Measurements from ENCODE around the gene LHX3. TPM values are rescaled to one million over a fixed set of nuclear protein-coding genes. Genes with fewer than 3 reads are reported as not detected.

Gene LHX3
- total RNA-seq, 1 donor from 2014 or later = not detected

DNA sequence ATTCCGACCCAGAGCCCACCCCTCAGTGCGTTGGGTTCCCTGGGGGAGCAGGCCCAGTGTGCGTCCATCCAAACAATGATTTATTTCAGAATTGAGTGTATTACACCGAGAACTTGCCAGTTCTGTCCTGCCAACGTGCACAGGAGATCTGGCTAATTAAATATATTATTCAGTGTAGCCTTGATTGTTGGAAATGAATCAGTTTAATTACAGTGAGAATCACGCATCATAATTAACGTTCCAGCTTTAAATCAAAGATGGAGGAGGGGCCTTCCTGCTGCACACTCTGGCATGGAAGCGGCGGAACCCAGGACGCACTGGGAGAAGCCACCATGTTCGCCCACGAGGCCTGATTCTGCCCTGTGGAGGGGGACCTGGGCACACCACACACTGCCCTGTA, 55.6 kb downstream of the LHX3 start:
- H3K27me3 Mint-ChIP-seq (ENCODE audit: unreplicated experiment) = no peaks in the 10 kb centered on the region
- no peak overlapping the region for H3K27ac Mint-ChIP-seq (ENCODE audit: unreplicated experiment)
- no peak overlapping the region for H3K4me3 Mint-ChIP-seq (ENCODE audit: unreplicated experiment)
- DNase-seq (ENCODE audit: low spot score) = no peak
- no peaks in the 10 kb centered on the region for H3K36me3 Mint-ChIP-seq (ENCODE audit: low read depth, unreplicated experiment)
- H3K4me1 Mint-ChIP-seq (ENCODE audit: unreplicated experiment) = no peaks in the 10 kb centered on the region
- TF ChIP-seq, protein P1, sequence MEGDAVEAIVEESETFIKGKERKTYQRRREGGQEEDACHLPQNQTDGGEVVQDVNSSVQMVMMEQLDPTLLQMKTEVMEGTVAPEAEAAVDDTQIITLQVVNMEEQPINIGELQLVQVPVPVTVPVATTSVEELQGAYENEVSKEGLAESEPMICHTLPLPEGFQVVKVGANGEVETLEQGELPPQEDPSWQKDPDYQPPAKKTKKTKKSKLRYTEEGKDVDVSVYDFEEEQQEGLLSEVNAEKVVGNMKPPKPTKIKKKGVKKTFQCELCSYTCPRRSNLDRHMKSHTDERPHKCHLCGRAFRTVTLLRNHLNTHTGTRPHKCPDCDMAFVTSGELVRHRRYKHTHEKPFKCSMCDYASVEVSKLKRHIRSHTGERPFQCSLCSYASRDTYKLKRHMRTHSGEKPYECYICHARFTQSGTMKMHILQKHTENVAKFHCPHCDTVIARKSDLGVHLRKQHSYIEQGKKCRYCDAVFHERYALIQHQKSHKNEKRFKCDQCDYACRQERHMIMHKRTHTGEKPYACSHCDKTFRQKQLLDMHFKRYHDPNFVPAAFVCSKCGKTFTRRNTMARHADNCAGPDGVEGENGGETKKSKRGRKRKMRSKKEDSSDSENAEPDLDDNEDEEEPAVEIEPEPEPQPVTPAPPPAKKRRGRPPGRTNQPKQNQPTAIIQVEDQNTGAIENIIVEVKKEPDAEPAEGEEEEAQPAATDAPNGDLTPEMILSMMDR (IDR thresholded peaks at IDR 0.05; ENCODE audit: unreplicated experiment) = no peak
- no peaks in the 10 kb centered on the region for H3K9me3 Mint-ChIP-seq (ENCODE audit: unreplicated experiment)

DNA sequence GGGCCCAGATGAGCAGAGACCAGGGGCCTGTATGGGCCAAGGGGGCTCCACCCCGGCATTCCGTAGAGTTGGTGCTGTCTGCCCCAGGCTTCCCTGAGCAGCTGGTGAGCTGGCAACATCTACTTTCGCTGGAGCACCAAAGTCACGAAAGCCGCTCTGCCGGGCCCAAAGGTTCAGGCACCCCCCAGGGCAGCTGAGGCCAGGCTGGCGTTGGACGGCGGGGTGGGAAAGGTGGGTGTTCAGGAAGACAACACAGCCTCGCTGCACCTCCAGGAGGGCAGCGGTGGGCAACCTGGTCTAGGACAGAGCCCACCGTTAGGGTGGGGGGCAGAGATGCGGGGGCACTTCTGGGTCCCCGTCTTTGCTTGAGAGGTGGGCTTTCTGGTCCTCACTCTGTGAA, 56.2 kb downstream of the LHX3 start:
- TF ChIP-seq, protein P1 (IDR thresholded peaks at IDR 0.05; ENCODE audit: unreplicated experiment) = no peak
- Mint-ChIP-seq H3K4me3 (ENCODE audit: unreplicated experiment) (no peak overlapping the region), H3K36me3 (ENCODE audit: low read depth, unreplicated experiment) (no peaks in the 10 kb centered on the region), H3K9me3 (ENCODE audit: unreplicated experiment) (no peaks in the 10 kb centered on the region), H3K4me1 (ENCODE audit: unreplicated experiment) (no peaks in the 10 kb centered on the region), H3K27ac (ENCODE audit: unreplicated experiment) (no peak overlapping the region), H3K27me3 (ENCODE audit: unreplicated experiment) (no peaks in the 10 kb centered on the region)
- DNase-seq (ENCODE audit: low spot score) = no peak

DNA sequence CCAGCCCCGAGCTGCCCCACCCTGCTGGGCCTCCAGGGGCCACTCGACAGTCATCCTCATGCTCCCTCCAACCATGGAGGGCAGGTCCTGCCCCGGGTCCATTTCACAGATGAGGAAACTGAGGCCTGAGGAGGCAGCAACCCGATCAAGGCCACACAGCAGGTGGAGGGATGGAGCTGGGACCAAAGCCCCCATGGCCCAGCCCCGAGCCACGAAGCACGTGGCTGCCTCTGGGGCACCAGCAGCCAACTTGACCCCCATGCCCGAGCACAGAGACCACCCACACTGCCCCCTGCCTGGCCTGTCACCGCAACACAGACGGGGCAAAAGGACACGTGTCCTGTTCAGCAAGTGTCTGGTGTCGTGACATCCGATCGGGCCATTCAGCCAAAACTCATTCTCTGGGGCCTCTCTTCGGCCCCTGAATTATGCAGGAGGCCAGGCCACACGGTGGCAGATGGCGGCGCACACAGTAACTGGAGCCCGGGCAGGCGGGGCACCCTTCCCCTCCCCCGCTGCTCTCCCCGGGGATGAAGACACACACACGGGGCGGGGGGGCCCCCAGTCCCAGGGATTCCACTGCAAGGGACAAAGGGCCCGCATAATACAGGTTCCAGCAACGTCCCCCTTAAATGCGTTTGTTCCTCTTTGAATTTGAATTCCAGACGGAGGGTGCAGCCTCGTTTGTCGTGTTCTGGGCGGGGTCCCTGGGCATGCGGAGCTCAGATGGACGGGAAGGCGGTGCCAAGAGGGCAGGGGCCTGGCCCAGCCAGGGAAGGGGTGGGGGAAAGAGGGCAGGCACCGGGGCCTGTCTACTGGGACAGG, 56.8 kb downstream of the LHX3 start:
- Mint-ChIP-seq H3K9me3 (ENCODE audit: unreplicated experiment) (no peaks in the 10 kb centered on the region), H3K4me3 (ENCODE audit: unreplicated experiment) (no peak overlapping the region), H3K36me3 (ENCODE audit: low read depth, unreplicated experiment) (no peaks in the 10 kb centered on the region), H3K27ac (ENCODE audit: unreplicated experiment) (no peak overlapping the region), H3K4me1 (ENCODE audit: unreplicated experiment) (no peaks in the 10 kb centered on the region), H3K27me3 (ENCODE audit: unreplicated experiment) (no peaks in the 10 kb centered on the region)
- TF ChIP-seq, protein P1 (IDR thresholded peaks at IDR 0.05; ENCODE audit: unreplicated experiment) = no peak
- DNase-seq (ENCODE audit: low spot score) = no peak

DNA sequence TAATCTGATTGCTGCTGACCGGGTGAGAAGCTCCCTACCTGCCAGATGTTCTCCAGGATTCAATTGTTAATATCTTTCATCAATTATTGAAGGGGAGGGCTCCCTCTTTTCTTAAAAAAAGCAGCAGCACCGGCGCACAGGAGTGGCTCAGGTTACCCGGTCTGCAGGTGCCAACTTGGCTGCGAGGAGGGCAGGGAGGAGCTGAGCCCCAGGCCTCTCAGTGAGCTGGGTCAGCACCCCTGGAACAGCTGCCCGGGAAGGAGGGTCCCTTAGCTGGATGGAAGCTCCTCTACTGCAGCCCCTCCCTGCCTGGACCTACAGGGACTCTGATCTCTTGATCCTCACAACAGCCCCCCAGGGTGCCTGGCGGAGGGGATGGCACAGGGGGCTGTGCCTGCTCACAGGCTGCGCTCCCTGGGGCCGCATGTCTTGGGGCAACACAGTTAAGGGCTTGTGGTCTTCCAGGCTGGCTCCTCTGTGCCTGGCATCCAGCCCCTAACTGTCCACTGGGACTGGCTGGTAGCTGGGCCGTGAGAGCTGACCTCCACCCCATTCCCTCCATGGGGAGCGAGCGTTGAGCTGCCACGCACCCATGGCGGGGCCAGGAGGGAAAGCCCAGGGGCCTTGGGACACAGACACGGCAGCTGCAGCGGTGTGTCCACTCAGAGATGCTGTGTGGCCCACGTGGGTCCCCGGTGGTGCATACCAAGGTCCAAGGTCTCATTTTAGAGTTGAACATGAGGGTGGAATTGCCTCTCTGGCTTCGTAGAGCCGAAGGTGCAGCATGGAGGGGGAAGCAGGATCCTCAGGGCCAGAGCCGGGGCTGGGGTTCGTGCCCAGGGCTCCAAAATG, 57.7 kb downstream of the LHX3 start:
- TF ChIP-seq, protein P1 (IDR thresholded peaks at IDR 0.05; ENCODE audit: unreplicated experiment) = no peak
- Mint-ChIP-seq H3K27ac (ENCODE audit: unreplicated experiment) (no peak overlapping the region), H3K4me1 (ENCODE audit: unreplicated experiment) (no peaks in the 10 kb centered on the region), H3K4me3 (ENCODE audit: unreplicated experiment) (no peak overlapping the region), H3K36me3 (ENCODE audit: low read depth, unreplicated experiment) (no peaks in the 10 kb centered on the region), H3K27me3 (ENCODE audit: unreplicated experiment) (no peaks in the 10 kb centered on the region), H3K9me3 (ENCODE audit: unreplicated experiment) (no peaks in the 10 kb centered on the region)
- DNase-seq (ENCODE audit: low spot score) = no peak

Other genes starting within 250 kb of the LHX3 start
- 46.8 TPM for gene UBAC1, start 243.8 kb downstream of the LHX3 start, total RNA-seq (ENCODE audit: unreplicated experiment)
- gene NACC2, start 109.8 kb downstream of the LHX3 start, total RNA-seq (ENCODE audit: unreplicated experiment) = 9.6 TPM
- gene TMEM250, start 86.3 kb downstream of the LHX3 start, total RNA-seq (ENCODE audit: unreplicated experiment) = 33.6 TPM
- 14.0 TPM for gene QSOX2, start 40.7 kb upstream of the LHX3 start, total RNA-seq (ENCODE audit: unreplicated experiment)
- gene CCDC187, start 99.0 kb upstream of the LHX3 start, total RNA-seq (ENCODE audit: unreplicated experiment) = 0.05 TPM
- 31.7 TPM for gene GPSM1, start 122.4 kb upstream of the LHX3 start, total RNA-seq (ENCODE audit: unreplicated experiment)
- gene DNLZ, start 158.6 kb upstream of the LHX3 start, total RNA-seq (ENCODE audit: unreplicated experiment) = 14.5 TPM
- 0.41 TPM for gene CARD9, start 168.5 kb upstream of the LHX3 start, total RNA-seq (ENCODE audit: unreplicated experiment)
- gene SNAPC4, start 195.0 kb upstream of the LHX3 start, total RNA-seq (ENCODE audit: unreplicated experiment) = 13.5 TPM
- gene ENTR1, start 205.5 kb upstream of the LHX3 start, total RNA-seq (ENCODE audit: unreplicated experiment) = 45.0 TPM
- gene PMPCA, start 205.5 kb upstream of the LHX3 start, total RNA-seq (ENCODE audit: unreplicated experiment) = 61.3 TPM
- 23.6 TPM for gene INPP5E, start 234.7 kb upstream of the LHX3 start, total RNA-seq (ENCODE audit: unreplicated experiment)